Prostate gland (tissue), 2 donors: ENCODE data around the gene PIP5K1B.

Experiments
- CTCF ChIP-seq, 4 experiments: fragments of 200-600 bp in 2 of 4; fragments of 450-650 bp in 2 of 4; sonication (generic) in 2 of 4; IDR thresholded peaks; 1 replicate in 3 of 4; 2 replicates in 1 of 4; pipeline ENCODE4 v1.5.1; 2016 to 2019; ENCODE audit warnings: antibody characterized with exemption in 4 of 4, mild to moderate bottlenecking in 2 of 4, moderate library complexity in 2 of 4
- POLR2AphosphoS5 ChIP-seq: sonication (generic); formaldehyde crosslinking; IDR thresholded peaks from one replicate; pipeline ENCODE4 v1.6.1; 2017; ENCODE audit warnings: antibody characterized with exemption

GRCh38 chr9:68979538-68980314 lies 274.7 kb downstream of the PIP5K1B start:
- TF ChIP-seq CTCF (IDR thresholded peaks at IDR 0.05) (no peak), POLR2AphosphoS5 (no peak)
